ENCODE results near the gene CPT2. TPM values are rescaled to one million over a fixed set of nuclear protein-coding genes. Genes with fewer than 3 reads are reported as not detected.
A peak's percentile ranks its signal among the peaks of the same experiment; 100 is the strongest.
"Not testable (repeated sequence)": the region's sequence is repeated elsewhere in the genome, so short reads cannot be mapped to it uniquely, and the experiment has no call there.

The CPT2 gene
- total RNA-seq, 2 experiments from 2014 or later: 15.5 to 18.1 TPM

DNA sequence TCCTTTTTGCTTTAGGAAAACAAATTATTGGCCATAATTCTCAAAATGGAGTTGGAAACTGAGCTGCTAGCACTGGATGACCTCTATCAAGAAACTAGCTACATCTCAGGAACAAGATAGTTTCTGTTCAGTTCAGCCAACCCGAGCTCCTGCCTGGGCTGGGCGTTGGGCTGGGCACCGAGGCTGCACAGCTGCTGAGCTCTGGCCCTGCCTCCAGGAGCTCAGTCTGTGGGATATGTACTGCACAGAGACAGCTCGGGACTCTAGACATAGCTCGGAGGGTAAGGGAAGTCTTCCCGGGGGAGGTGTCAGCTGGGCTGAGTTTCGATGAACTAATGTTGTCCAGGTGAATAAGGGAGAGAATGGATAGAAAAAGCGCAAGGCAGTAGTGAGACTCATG, 29.7 kb upstream of the CPT2 start:
- H3K36me3 Mint-ChIP-seq: no peaks in the 10 kb centered on the region
- peaks cover 30% of the 10 kb centered on the region for H3K27me3 Mint-ChIP-seq
- no peak overlapping the region for H3K4me3 Mint-ChIP-seq
- no peak for ATAC-seq (ENCODE audit: low read depth)
- no peaks in the 10 kb centered on the region for H3K9me3 Mint-ChIP-seq
- POLR2A ChIA-PET: no interaction called here
- no peak for DNase-seq
- H3K4me1 Mint-ChIP-seq: no peaks in the 10 kb centered on the region
- H3K27ac Mint-ChIP-seq: no peak overlapping the region

DNA sequence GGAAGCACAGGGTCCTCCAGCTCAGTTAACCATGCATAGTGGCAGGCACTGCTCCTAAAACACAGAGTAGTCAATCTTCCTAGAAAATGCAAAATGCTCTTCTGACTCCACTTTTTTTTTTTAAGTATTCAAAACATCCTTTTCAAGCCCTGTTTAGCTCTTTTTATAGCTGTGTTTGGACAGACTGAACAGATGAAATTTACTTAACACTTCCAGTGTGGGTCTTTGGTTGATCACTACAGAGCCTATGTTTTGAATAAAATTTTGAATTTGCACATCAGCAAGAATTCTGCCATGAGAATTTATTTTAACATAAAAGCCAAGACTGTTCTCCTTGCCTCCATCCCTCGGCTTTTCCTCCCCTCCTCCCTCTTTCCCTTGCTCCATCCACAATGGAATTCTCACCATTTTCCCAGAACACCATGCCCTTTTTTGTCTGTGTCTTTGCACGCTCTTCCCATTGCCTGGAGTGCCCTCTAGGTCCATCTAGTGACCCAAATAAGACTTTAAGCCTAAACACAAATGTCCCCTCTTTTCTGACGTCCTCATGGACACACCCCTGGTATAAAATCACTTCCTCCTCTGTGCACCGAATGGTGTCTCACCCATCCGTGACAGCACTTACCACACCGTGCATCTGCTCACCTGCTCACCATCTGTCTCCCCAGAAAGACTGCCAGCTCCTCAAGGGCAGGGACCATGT, 24.0 kb upstream of the CPT2 start:
- Mint-ChIP-seq H3K27ac (no peak overlapping the region), H3K36me3 (no peaks in the 10 kb centered on the region), H3K9me3 (no peaks in the 10 kb centered on the region), H3K4me1 (peaks cover 3% of the 10 kb centered on the region), H3K4me3 (no peak overlapping the region), H3K27me3 (peaks cover 17% of the 10 kb centered on the region)
- ATAC-seq (ENCODE audit: low read depth): peak; percentile 54
- POLR2A ChIA-PET: no interaction called here
- no peak for DNase-seq

DNA sequence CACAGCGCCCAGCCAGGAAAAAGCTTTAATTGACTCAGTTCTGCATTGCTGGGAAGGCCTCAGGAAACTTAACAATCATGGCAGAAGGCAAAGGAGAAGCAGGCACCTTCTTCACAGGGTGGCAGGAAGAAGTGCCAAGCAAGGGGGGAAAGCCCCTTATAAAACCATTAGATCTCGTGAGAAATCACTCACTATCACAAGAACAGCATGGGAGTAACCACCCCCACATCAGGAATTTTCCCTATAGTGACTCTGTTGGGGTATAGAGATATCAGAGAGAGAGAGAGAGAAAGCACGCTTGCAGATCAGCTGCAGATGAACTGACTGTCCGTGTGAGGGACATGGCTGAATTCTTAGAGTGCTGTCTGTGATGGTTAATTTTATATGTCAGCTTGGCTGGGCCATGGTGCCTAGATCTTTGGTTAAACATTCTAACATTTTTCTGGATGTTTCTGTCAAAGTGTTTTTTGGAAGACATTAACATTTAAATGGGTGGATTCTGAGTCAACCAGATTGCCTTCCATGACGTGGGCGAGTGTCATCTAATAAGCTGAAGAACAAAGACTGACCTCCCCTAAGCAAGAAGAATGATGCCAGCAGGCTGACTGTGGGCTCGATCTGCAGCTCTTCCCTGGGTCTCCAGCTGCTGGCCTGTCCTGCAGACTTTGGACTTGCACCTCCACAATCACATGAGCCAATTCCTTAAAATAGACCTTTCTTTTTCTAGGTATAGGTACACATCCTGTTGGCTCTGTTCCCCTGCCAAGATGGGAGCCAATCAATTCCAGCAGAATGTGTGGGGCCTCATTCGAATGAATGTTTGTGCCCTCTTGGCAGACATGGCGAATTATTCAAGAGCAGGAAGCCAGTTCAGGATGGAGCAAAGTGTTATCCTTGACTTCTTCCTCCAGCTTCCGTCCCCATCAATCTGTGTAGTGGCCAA, 21.4 kb upstream of the CPT2 start:
- no peak for ATAC-seq (ENCODE audit: low read depth)
- H3K4me3 Mint-ChIP-seq: no peak overlapping the region
- POLR2A ChIA-PET: no interaction called here
- peaks cover 3% of the 10 kb centered on the region for H3K4me1 Mint-ChIP-seq
- H3K27ac Mint-ChIP-seq: no peak overlapping the region
- no peak for DNase-seq
- peaks cover 21% of the 10 kb centered on the region for H3K27me3 Mint-ChIP-seq
- no peaks in the 10 kb centered on the region for H3K36me3 Mint-ChIP-seq
- H3K9me3 Mint-ChIP-seq: no peaks in the 10 kb centered on the region

DNA sequence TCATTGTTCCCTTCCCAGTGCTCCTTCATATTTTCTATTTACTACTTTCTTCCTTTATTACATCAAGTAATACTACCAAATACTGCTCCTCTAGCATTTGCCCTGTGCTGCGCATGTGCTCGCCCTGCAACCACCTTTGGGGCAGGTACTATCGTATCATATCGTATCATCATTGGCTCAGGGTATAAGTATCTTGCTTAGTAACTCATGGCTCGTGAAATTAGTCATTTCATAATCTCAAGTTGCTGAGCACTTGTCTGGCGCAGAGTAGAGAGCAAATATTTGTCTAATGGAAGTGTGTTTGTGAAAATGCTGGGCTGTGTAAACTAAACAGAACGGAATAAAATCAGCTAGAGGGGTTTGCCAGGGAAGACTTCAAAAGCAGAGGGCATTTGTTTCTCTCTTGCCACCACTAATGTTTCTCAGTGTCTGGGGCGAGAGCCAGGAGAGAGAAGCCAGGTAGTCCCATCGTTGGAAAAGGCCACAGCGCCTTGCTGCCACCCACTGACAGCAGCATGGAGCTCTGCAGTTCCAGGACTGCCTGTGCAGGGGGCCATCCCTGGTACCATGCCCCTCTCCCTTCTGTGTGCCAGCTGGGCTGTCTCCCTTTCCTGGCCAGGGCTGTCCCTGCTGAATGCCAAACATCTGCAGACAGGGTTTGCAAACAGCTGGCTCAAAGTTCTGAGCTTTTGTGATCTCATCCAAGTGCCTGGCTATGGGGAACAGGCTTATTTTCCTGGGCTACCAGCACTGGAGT, 20.0 kb upstream of the CPT2 start:
- Mint-ChIP-seq H3K27me3 (peaks cover 19% of the 10 kb centered on the region), H3K4me3 (no peak overlapping the region), H3K36me3 (no peaks in the 10 kb centered on the region), H3K4me1 (peaks cover 3% of the 10 kb centered on the region), H3K27ac (no peak overlapping the region), H3K9me3 (no peaks in the 10 kb centered on the region)
- DNase-seq: no peak
- no peak for ATAC-seq (ENCODE audit: low read depth)
- POLR2A ChIA-PET: no interaction called here

DNA sequence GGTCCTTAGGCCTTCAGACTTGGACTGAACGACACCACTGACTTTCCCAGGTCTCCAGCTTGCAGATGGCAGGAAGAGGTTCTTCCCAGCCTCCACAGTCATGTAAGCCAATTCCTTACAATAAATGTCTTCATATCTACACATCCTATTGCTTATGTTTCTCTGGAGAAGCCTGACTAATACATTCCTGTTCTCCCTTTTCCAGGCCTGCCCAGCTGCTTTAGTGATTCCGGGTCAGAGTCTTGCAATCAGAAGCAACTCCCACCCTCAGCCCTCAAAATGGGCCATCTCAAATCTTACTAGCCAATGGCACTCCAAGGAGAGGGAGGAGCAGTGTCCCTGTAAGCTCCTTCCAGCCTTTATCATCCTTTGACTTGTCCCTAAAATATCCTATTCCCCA, 16.4 kb upstream of the CPT2 start:
- no peak overlapping the region for H3K27ac Mint-ChIP-seq
- H3K4me3 Mint-ChIP-seq: no peak overlapping the region
- H3K27me3 Mint-ChIP-seq: peaks cover 11% of the 10 kb centered on the region
- no peaks in the 10 kb centered on the region for H3K9me3 Mint-ChIP-seq
- DNase-seq: no peak
- POLR2A ChIA-PET: interaction anchor here (0.6 kb wide), 1 partner anchor 378 kb away, joined by 3 read pairs; no protein-coding TSS in a partner anchor
- H3K36me3 Mint-ChIP-seq: no peaks in the 10 kb centered on the region
- H3K4me1 Mint-ChIP-seq: no peaks in the 10 kb centered on the region
- no peak for ATAC-seq (ENCODE audit: low read depth)

DNA sequence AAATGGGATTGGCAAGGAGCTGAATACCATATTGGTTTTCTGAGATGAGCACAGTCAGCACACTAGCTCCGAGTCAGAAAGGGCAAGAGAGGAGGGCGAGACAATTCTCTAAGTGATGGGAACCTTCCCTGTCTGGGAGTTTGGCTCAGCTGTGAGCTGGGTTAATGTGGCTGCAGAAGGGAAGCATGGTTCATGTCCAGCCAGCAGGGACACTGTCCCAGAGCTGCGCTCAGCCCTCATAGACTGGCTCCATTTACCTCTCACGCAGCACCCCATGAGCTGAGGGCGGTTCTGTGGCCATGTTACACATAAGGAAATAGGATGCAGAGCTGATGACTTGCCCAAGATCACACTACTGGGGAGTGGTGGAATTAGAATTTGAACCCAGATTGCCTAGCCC, 15.7 kb upstream of the CPT2 start:
- POLR2A ChIA-PET: interaction anchor here (0.6 kb wide), 1 partner anchor 379 kb away, joined by 3 read pairs; no protein-coding TSS in a partner anchor

DNA sequence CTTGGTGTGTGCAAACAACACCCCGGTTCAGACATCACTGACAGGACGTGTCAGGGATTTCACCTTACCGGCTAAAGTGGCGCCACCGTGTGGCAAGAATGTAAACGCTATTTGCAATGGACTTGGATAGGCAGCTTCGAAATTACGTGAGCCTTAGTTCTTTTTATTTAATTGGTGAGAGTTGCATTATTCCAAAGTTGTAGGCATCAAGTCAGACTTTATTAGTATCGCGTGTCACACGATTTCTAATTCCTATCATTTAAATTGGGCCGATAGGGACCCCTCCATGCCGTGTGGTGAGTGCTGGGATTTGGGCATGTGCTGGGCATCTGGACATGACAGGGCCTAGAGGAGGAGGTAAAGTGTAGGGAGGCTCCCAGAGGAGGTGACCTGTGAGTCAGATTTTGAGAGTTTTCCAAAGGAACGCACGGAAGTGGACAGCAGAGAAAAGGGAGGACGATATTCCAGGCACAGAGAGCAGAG, 14.5 kb upstream of the CPT2 start:
- POLR2A ChIA-PET: interaction anchor here (0.8 kb wide), 1 partner anchor 264 kb away, joined by 4 read pairs; no protein-coding TSS in a partner anchor
- Mint-ChIP-seq H3K27me3 (peaks cover 10% of the 10 kb centered on the region), H3K36me3 (no peaks in the 10 kb centered on the region), H3K27ac (no peak overlapping the region), H3K4me1 (no peaks in the 10 kb centered on the region), H3K4me3 (no peak overlapping the region), H3K9me3 (no peaks in the 10 kb centered on the region)
- peak; percentile 81 for ATAC-seq (ENCODE audit: low read depth)
- peak; percentile 84 for DNase-seq

More for the DNA sequence above, 15.7 kb upstream of the CPT2 start:
- H3K4me1 Mint-ChIP-seq: no peaks in the 10 kb centered on the region
- no peak for DNase-seq
- no peaks in the 10 kb centered on the region for H3K9me3 Mint-ChIP-seq
- H3K4me3 Mint-ChIP-seq: no peak overlapping the region
- H3K27me3 Mint-ChIP-seq: peaks cover 6% of the 10 kb centered on the region
- no peaks in the 10 kb centered on the region for H3K36me3 Mint-ChIP-seq
- no peak overlapping the region for H3K27ac Mint-ChIP-seq
- ATAC-seq (ENCODE audit: low read depth): no peak

DNA sequence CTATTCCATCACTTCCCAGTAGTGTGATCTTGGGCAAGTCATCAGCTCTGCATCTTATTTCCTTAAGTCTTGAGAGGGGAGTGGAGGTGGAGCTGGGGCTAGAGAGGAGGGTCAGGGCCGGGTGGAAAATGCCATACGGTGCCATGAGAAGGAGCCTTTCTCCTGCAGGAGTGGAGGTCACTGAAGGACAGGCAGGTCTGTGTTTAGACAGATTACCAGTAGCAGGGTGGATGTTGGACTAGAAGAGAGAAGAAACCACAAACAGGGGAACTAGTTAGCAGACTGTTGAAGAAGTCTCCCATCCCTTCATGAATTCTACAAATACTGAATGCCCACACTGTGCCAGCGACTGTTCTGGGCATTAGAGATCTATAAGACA, 13.9 kb upstream of the CPT2 start:
- no peak for DNase-seq

DNA sequence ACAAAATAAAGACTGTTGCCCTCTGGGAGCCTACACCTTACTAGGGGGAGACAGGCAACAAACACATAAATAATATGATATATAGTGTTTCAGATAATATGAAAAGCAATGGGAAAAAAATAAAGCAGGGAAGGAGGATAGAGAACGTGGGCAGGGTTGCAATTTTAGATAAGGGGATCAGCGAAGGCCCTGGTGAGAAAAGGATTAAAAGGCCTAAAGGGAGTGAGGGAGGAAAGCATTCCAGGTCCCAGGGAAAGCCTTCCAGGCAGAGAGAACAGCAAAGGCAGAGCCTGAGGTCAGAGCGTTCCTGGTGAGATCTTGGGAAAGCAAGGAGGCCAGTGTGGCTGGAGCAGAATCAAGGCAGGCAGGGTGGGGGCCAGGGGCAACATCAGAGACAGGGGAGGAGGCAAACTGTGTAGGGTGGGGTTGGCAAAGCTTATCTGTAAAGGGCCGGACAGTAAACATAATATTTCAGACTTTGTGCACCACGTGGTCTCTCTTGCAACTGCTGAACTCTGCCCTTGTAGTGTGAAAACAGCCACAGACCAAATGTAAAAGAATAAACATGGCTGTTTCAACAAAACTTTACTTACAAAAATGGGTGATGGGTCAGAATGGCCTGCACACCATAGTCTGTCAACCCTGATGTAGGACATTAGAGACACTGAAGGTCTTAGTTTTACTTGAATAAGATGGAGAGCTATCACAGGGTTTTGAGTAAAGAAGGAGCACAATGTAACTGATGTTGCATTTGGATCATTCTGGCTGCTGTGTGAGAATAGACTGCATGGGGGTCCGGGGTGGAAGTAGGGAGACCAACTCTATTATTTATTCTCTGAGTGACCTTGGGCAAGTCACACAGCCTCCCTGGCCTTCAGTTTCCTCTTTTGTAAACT, 13.3 kb upstream of the CPT2 start:
- POLR2A ChIA-PET: interaction anchor here (0.6 kb wide), 1 partner anchor 1099 kb away, joined by 3 read pairs; no protein-coding TSS in a partner anchor
- DNase-seq (no peak), ATAC-seq (ENCODE audit: low read depth) (no peak)
- no peak overlapping the region for H3K27ac Mint-ChIP-seq
- H3K4me3 Mint-ChIP-seq: no peak overlapping the region
- H3K36me3 Mint-ChIP-seq: no peaks in the 10 kb centered on the region
- no peaks in the 10 kb centered on the region for H3K9me3 Mint-ChIP-seq
- H3K4me1 Mint-ChIP-seq: no peaks in the 10 kb centered on the region
- H3K27me3 Mint-ChIP-seq: peaks cover 13% of the 10 kb centered on the region

More for the DNA sequence above, 13.9 kb upstream of the CPT2 start:
- Mint-ChIP-seq H3K9me3 (no peaks in the 10 kb centered on the region), H3K27ac (no peak overlapping the region), H3K36me3 (no peaks in the 10 kb centered on the region), H3K27me3 (peaks cover 13% of the 10 kb centered on the region), H3K4me3 (no peak overlapping the region), H3K4me1 (no peaks in the 10 kb centered on the region)
- POLR2A ChIA-PET: no interaction called here
- no peak for ATAC-seq (ENCODE audit: low read depth)

DNA sequence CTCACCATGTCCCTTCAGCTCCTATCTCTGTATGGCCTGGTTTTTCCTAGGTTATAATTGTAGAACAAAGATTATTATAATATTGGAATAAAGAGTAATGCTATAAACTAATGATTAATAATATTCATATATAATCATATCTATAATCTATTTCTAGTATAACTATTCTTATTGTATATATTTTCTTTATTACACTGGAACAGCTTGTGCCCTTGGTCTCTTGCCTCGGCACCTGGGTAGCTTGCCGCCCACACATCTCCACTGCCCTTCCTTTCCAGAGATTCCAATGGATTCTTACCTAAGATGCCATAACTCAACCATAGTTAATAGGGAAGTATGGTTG, 10.7 kb upstream of the CPT2 start:
- ATAC-seq (ENCODE audit: low read depth); H3K27ac Mint-ChIP-seq; H3K4me1 Mint-ChIP-seq; H3K9me3 Mint-ChIP-seq; POLR2A ChIA-PET; H3K36me3 Mint-ChIP-seq; H3K4me3 Mint-ChIP-seq; DNase-seq: not testable (repeated sequence)
- peaks cover 13% of the 10 kb centered on the region for H3K27me3 Mint-ChIP-seq

DNA sequence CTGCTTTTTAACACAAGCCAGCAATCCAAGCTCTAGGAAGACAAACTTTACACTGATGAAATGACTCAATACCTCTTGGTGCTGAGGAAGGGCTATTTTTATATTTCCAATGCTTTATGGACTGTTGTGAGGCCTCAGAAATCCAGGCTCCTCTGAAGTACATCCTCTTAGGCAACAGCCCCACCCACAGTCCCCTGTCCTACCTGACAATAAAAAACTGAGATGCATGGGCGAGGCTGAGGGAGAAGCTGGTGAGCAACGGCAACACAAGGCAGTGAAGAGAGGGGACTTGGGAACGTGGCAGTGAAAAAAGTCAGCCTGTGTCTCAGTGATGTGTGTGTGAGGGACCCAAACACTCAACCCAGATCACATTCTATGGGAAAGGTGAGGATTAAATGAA, 10.1 kb upstream of the CPT2 start:
- no peak for DNase-seq
- POLR2A ChIA-PET: no interaction called here
- no peaks in the 10 kb centered on the region for H3K9me3 Mint-ChIP-seq
- peaks cover 13% of the 10 kb centered on the region for H3K27me3 Mint-ChIP-seq
- ATAC-seq (ENCODE audit: low read depth): no peak
- H3K36me3 Mint-ChIP-seq: no peaks in the 10 kb centered on the region
- H3K4me1 Mint-ChIP-seq: no peaks in the 10 kb centered on the region
- no peak overlapping the region for H3K27ac Mint-ChIP-seq
- H3K4me3 Mint-ChIP-seq: no peak overlapping the region

DNA sequence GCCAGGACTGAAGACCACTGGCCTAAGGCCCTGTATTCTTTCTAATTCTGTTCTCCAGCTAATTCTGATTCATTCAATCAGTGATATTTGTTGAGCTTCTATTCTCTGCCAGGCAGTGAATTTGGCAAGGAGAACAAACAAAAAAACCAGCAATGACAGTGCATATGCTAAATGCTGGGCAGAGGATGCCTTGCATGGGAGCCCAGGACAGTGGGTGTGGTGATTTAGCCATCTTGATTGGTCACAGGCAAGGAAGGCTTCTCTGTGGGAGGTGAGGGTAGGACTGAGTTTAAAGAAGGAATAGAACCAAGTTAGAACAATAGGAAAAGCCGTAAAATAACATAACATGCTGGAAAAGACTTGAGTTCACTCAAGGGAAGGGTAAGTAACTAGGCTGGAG, 9.2 kb upstream of the CPT2 start:
- POLR2A ChIA-PET: no interaction called here
- H3K4me1 Mint-ChIP-seq: peaks cover 1% of the 10 kb centered on the region
- no peak overlapping the region for H3K4me3 Mint-ChIP-seq
- H3K9me3 Mint-ChIP-seq: no peaks in the 10 kb centered on the region
- H3K27ac Mint-ChIP-seq: no peak overlapping the region
- DNase-seq (no peak), ATAC-seq (ENCODE audit: low read depth) (no peak)
- H3K36me3 Mint-ChIP-seq: no peaks in the 10 kb centered on the region
- H3K27me3 Mint-ChIP-seq: peaks cover 13% of the 10 kb centered on the region
